Measurements from ENCODE around the gene NUPR1.
A peak's percentile ranks its signal among the peaks of the same experiment; 100 is the strongest.
"Not testable (repeated sequence)": the region's sequence is repeated elsewhere in the genome, so short reads cannot be mapped to it uniquely, and the experiment has no call there.

The NUPR1 gene

DNA sequence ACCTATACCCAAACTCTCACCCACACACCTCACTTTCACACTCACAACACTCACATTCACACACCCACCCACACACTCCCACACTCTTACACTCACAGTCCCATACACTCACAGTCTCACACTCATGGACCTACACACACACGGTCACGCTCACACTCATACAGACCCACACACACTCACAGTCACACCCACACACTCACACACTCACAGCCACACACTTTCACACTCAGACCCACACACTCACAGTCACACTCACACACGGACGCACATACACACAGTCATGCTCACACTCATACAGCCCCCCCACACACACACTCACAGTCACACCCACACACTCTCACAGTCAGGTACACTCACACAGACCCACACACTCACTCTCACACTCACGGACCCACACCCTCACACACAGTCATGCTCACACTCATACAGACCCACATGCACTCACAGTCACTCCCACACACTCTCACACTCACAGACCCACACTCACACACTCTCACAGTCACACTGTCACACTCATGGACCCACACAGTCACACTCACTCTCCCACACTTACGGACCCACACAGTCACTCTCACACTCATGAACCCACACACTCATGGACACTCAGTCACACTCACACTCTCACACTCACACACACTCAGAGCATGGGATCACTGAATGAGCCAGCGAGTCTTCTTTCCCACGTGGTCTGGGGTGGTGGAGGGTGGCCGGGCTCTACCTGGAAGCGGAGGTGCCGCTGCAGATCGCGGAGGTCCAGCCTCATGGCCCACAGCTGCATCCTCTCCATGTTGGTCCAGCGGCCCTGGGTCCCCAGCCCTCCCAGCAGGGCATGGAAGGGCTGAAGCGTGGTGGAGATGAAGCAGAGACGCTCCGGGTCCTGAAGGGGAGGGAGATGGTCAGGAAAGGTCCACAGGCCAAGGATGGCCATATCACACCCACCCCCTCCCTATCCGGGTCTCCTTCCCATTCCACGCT, 37.2 kb downstream of the NUPR1 start (continued):
- TF ChIP-seq ZNF19 (tag by site-specific recombination; IDR thresholded peaks at IDR 0.05; ENCODE audit: low read depth) (no peak), ZNF311 (tag by site-specific recombination; IDR thresholded peaks at IDR 0.05; ENCODE audit: borderline replicate concordance) (0 out of 2 replicates have a peak, but pooled peaks have one; percentile 85), OSR2 (tag by site-specific recombination; IDR thresholded peaks at IDR 0.05) (0 out of 2 replicates have a peak, but pooled peaks have one; percentile 5), ZNF248 (tag by site-specific recombination; IDR thresholded peaks at IDR 0.05) (0 out of 2 replicates have a peak, but pooled peaks have one; percentile 8), ZNF768 (tag by site-specific recombination; IDR thresholded peaks at IDR 0.05) (no peak), ZNF707 (tag by site-specific recombination; IDR thresholded peaks at IDR 0.05) (0 out of 2 replicates have a peak, but pooled peaks have one; percentile 13), GLIS2 (tag by site-specific recombination; IDR thresholded peaks at IDR 0.05) (no peak)

DNA sequence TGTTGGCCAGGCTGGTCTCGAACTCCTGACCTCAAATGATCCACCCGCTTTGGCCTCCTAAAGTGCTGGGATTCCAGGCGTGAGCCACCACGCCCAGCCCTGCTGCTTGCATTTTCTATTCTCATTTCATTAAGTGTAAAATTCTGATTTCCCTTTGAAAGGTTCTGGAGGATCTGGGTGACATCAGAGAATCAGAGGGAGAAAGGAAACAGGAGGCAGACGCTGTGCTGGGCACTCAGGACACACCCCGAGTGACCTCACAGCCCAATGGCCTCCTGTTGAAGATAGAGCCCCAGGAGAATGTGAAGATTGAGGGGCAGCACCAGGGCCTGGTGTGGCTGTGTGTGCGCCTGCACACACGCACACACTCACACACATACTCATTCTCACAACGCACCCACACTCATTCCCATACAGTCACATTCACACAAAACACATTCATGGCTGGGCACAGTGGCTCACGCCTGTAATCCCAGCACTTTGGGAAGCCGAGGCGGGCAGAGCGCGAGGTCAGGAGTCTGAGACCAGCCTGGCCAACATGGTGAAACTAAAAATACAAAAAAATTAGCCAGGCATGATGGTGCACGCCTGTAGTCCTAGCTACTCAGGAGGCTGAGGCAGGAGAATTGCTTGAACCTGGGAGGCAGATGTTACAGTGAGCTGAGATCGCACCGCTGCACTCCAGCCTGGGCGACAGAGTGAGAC, 38.1 kb downstream of the NUPR1 start:
- H3K9me3 ChIP-seq (ENCODE audit: control insufficient read depth, insufficient read depth, low read depth, low read length); H3K27ac ChIP-seq (ENCODE audit: extremely low read depth, low read depth, low read length); H3K4me1 ChIP-seq (ENCODE audit: control insufficient read depth, insufficient read depth, low read length); POLR2A ChIA-PET; H3K36me3 ChIP-seq (ENCODE audit: control insufficient read depth in 2 of 2, insufficient read depth in 1 of 2, low read length in 2 of 2); H3K4me3 ChIP-seq (ENCODE audit: low read depth, low read length): not testable (repeated sequence)
- TF ChIP-seq ZNF335 (tag by site-specific recombination; conservative IDR thresholded peaks at IDR 0.05): peak; percentile 30; the same call in 1 of the 2 replicates
- CTCF ChIA-PET: interaction anchor here (0.6 to 1.2 kb wide), 2 partner anchors 13 to 55 kb away, joined by 3 read pairs; no protein-coding TSS in a partner anchor

GRCh38 chr16:28499854-28500253, 38.9 kb downstream of the NUPR1 start:
- TF ChIP-seq PRDM1 (tag by site-specific recombination; IDR thresholded peaks at IDR 0.05) (no peak), ZNF311 (tag by site-specific recombination; IDR thresholded peaks at IDR 0.05; ENCODE audit: borderline replicate concordance) (no peak), ZNF76 (tag by site-specific recombination; IDR thresholded peaks at IDR 0.05; ENCODE audit: borderline replicate concordance, low read depth) (no peak)
- TF ChIP-seq, protein P1, sequence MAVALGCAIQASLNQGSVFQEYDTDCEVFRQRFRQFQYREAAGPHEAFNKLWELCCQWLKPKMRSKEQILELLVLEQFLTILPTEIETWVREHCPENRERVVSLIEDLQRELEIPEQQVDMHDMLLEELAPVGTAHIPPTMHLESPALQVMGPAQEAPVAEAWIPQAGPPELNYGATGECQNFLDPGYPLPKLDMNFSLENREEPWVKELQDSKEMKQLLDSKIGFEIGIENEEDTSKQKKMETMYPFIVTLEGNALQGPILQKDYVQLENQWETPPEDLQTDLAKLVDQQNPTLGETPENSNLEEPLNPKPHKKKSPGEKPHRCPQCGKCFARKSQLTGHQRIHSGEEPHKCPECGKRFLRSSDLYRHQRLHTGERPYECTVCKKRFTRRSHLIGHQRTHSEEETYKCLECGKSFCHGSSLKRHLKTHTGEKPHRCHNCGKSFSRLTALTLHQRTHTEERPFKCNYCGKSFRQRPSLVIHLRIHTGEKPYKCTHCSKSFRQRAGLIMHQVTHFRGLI (tag by site-specific recombination; IDR thresholded peaks at IDR 0.05): no peak
- CTCF ChIA-PET: interaction anchor here (1.2 kb wide), 1 partner anchor 55 kb away, joined by 3 read pairs; no protein-coding TSS in a partner anchor
- no peaks in the 10 kb centered on the region for H3K9me3 ChIP-seq (ENCODE audit: control insufficient read depth, insufficient read depth, low read depth, low read length)

DNA sequence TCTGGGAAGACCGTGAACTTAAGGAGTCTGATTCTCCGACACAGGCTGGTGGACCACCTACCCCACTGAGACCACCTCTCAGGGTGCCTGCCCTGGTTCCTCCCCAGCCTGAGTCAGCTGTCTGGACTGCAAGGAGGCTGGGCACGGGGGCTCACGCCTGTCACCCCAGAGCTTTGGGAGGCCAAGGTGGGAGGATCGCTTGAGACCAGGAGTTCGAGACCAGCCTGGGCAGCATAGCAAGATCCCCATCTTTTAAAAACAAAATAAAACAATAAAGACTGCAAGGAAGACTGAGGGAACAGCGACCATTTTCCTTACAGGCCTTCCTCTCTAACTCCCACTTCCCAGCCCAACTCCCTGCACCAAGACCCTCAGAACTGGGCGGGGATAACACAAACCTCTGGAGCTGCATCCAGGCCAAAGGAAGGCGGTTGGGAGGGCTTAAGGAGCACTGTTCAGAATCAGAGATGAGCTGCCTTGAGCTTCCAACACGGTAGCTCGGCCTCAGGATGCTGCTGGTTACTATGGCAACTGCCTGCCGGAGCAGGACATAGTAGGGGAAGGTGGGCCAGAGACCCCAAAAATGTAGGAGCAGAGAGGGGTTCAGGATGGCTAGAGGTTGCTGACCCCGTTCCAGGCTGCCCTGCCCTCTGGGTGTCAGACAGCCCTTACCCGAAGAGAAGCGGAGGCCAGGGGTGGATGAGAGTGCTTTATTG, 40.0 kb downstream of the NUPR1 start:
- Histone ChIP-seq H3K9me3 (ENCODE audit: control insufficient read depth, insufficient read depth, low read depth, low read length) (no peaks in the 10 kb centered on the region), H3K4me3 (ENCODE audit: low read depth, low read length) (no peak overlapping the region), H3K4me1 (ENCODE audit: control insufficient read depth, insufficient read depth, low read length) (no peaks in the 10 kb centered on the region), H3K36me3 (ENCODE audit: control insufficient read depth in 2 of 2, insufficient read depth in 1 of 2, low read length in 2 of 2) (no peaks in the 10 kb centered on the region), H3K27ac (ENCODE audit: extremely low read depth, low read depth, low read length) (no peak overlapping the region)
- CTCF ChIA-PET: no interaction called here
- TF ChIP-seq ZNF121 (tag by site-specific recombination; IDR thresholded peaks at IDR 0.05) (peak; percentile 77; the same call in 1 of the 2 replicates), GLI2 (tag by site-specific recombination; IDR thresholded peaks at IDR 0.05; ENCODE audit: borderline replicate concordance, low read depth) (no peak)
- POLR2A ChIA-PET: interaction anchor here (0.6 kb wide), 1 partner anchor 23 kb away, joined by 6 read pairs; no protein-coding TSS in a partner anchor

More at GRCh38 chr16:28499854-28500253, 38.9 kb downstream of the NUPR1 start:
- no peaks in the 10 kb centered on the region for H3K4me1 ChIP-seq (ENCODE audit: control insufficient read depth, insufficient read depth, low read length)
- H3K36me3 ChIP-seq (ENCODE audit: control insufficient read depth in 2 of 2, insufficient read depth in 1 of 2, low read length in 2 of 2): no peaks in the 10 kb centered on the region
- no peak overlapping the region for H3K27ac ChIP-seq (ENCODE audit: extremely low read depth, low read depth, low read length)
- POLR2A ChIA-PET: no interaction called here
- no peak overlapping the region for H3K4me3 ChIP-seq (ENCODE audit: low read depth, low read length)

Data from HEK293 (cell line).